ENCODE data around the gene HOXB5.

HOXB5 gene

DNA sequence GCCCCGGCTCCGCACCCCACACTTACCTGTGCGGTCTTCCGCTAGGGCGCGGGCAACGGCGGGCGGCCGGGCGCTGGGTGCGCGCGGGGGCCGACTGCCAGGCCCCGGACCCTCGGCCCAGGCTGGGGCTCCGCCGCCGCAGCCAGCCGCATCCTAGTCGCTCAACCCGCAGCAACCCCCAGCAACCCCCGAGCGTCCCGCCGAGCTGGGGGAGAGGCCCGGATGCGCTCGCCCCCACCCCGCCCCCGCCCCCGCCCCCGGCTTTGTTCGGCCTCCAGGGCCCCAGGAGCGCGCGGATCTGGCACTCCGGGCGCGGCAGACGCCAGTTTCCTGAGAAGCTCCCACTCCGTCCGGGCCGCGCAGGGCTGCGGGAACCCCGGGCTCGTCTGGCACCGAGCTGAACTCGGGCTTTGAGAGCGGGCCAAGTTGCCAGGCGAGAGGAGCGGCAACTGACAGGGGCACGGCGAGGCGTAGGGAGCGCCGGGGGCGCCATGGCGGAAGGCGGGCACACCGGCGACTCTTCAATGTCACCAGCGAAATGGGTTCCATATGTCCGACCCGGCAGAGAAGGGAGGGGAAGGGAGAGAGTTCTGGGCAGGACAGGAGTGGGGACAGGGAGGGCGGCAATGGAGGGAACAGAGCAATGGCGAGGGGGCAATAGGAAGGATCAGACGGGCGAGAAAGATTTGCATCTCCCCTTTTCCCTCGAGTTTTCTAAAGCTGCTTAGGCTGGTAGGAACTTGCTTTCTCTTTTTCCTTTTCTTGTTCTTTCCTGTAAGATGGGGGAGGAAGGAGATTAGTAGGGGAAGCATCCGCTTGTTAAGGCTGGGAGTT is 29.2 kb downstream of the HOXB5 start:
- Histone ChIP-seq H3K4me3 (ENCODE audit: low read depth, low read length) (peak overlapping the region; percentile 63), H2BK5ac (ENCODE audit: low read depth, low read length, poor library complexity) (no peak overlapping the region), H3K79me1 (ENCODE audit: low read length) (peaks cover 3% of the 10 kb centered on the region), H3K9ac (ENCODE audit: low read length) (no peak overlapping the region), H2BK12ac (ENCODE audit: low read length) (peak overlapping the region; percentile 41), H3K4me1 (ENCODE audit: control insufficient read depth in 1 of 2, insufficient read depth in 2 of 2, low read length in 2 of 2) (peaks cover 7 to 16% of the 10 kb centered on the region in 2 experiments), H3K4ac (ENCODE audit: low read depth, low read length) (no peak overlapping the region), H3K9me3 (ENCODE audit: insufficient read depth, low read depth, low read length) (peaks cover 7% of the 10 kb centered on the region), H3K4me2 (ENCODE audit: low read length) (peak overlapping the region; percentile 63), H3K14ac (ENCODE audit: low read length) (peak overlapping the region; percentile 66), H3K27me3 (ENCODE audit: insufficient read depth, low read length) (peaks cover 13% of the 10 kb centered on the region), H4K12ac (ENCODE audit: low read depth, low read length) (peak overlapping the region; percentile 27), H4K8ac (ENCODE audit: low read depth, low read length) (peak overlapping the region; percentile 70), H3K36me3 (ENCODE audit: control insufficient read depth in 1 of 2, insufficient read depth in 2 of 2, low read length in 2 of 2) (peaks cover 0 to 2% of the 10 kb centered on the region in 2 experiments), H2AK5ac (ENCODE audit: low read length) (peak overlapping the region; percentile 3), H3K27ac (ENCODE audit: low read depth, low read length) (no peak overlapping the region), H3K23ac (ENCODE audit: low read length) (no peak overlapping the region), H3K18ac (ENCODE audit: low read length) (peak overlapping the region; percentile 85), H3K79me2 (ENCODE audit: control insufficient read depth, insufficient read depth, low read length, poor library complexity) (no peaks in the 10 kb centered on the region), H2AFZ (ENCODE audit: insufficient read depth, low read length, poor library complexity) (no peak overlapping the region), H2BK120ac (ENCODE audit: insufficient read depth, low read length, poor library complexity) (peak overlapping the region; percentile 21), H4K91ac (ENCODE audit: low read depth, low read length) (peak overlapping the region; percentile 72)
- WGBS (ENCODE audit: extremely low coverage, insufficient coverage, insufficient read length) = no CpG with 5 or more reads among the region's 73 CpGs
- no peak for DNase-seq

DNA sequence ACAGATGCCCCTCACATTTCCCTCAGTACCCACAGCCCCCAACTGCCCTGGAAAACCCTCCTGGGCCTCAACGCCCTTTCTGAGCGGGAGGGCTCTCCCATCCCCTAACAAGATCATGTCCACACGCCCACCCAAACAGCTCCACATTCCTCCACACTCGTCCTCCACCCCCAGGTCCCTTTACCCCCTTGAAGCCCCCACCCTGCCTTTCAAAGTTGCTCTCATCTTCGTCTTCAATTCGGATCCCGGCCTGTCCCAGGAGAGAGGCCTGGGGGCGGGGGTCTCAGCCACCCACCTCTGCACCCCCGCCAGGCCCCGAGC is 29.8 kb downstream of the HOXB5 start:
- H4K91ac ChIP-seq (ENCODE audit: low read depth, low read length) = peak overlapping the region; percentile 31
- DNase-seq = no peak
- H3K18ac ChIP-seq (ENCODE audit: low read length) = no peak overlapping the region
- H2BK5ac ChIP-seq (ENCODE audit: low read depth, low read length, poor library complexity) = no peak overlapping the region
- H4K8ac ChIP-seq (ENCODE audit: low read depth, low read length) = no peak overlapping the region
- no peak overlapping the region for H3K23ac ChIP-seq (ENCODE audit: low read length)
- H3K4ac ChIP-seq (ENCODE audit: low read depth, low read length) = no peak overlapping the region
- no peak overlapping the region for H4K12ac ChIP-seq (ENCODE audit: low read depth, low read length)
- H3K27me3 ChIP-seq (ENCODE audit: insufficient read depth, low read length) = peaks cover 13% of the 10 kb centered on the region
- H3K4me1 ChIP-seq (ENCODE audit: control insufficient read depth in 1 of 2, insufficient read depth in 2 of 2, low read length in 2 of 2) = peaks cover 7 to 12% of the 10 kb centered on the region in 2 experiments
- H2AK5ac ChIP-seq (ENCODE audit: low read length) = no peak overlapping the region
- peak overlapping the region; percentile 34 for H3K4me2 ChIP-seq (ENCODE audit: low read length)
- no peak overlapping the region for H3K27ac ChIP-seq (ENCODE audit: low read depth, low read length)
- peaks cover 3% of the 10 kb centered on the region for H3K79me1 ChIP-seq (ENCODE audit: low read length)
- no peaks in the 10 kb centered on the region for H3K79me2 ChIP-seq (ENCODE audit: control insufficient read depth, insufficient read depth, low read length, poor library complexity)
- H2AFZ ChIP-seq (ENCODE audit: insufficient read depth, low read length, poor library complexity) = no peak overlapping the region
- H2BK120ac ChIP-seq (ENCODE audit: insufficient read depth, low read length, poor library complexity) = no peak overlapping the region
- no peak overlapping the region for H2BK12ac ChIP-seq (ENCODE audit: low read length)
- H3K36me3 ChIP-seq (ENCODE audit: control insufficient read depth in 1 of 2, insufficient read depth in 2 of 2, low read length in 2 of 2) = peaks cover 0 to 2% of the 10 kb centered on the region in 2 experiments
- peaks cover 7% of the 10 kb centered on the region for H3K9me3 ChIP-seq (ENCODE audit: insufficient read depth, low read depth, low read length)
- H3K14ac ChIP-seq (ENCODE audit: low read length) = no peak overlapping the region
- H3K9ac ChIP-seq (ENCODE audit: low read length) = no peak overlapping the region
- no peak overlapping the region for H3K4me3 ChIP-seq (ENCODE audit: low read depth, low read length)
- WGBS (ENCODE audit: extremely low coverage, insufficient coverage, insufficient read length) = no CpG with 5 or more reads among the region's 10 CpGs

DNA sequence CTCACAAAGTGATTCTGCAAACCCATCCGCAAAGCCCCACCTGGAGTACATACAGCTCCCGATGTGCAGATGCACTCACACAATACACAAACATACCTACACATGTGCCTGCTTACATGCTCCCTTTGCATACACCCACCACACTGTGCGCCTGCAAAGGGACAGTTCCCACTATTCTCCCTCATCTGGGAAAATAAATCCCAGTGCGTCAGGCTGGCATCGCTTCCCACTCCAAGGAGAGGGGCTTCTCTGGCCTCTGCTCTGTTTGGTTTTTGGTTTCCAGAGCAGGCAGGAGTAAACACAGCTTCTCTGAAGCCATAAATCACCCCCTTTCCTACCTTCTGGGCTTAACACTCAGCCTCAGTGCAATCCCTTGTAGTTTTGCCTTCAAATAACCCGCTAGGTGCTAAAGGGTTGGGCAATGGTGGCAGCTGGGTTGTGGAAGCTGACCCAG is 30.2 kb downstream of the HOXB5 start:
- no peak overlapping the region for H3K4ac ChIP-seq (ENCODE audit: low read depth, low read length)
- H2AK5ac ChIP-seq (ENCODE audit: low read length) = no peak overlapping the region
- peaks cover 7 to 11% of the 10 kb centered on the region in 2 experiments for H3K4me1 ChIP-seq (ENCODE audit: control insufficient read depth in 1 of 2, insufficient read depth in 2 of 2, low read length in 2 of 2)
- H3K79me2 ChIP-seq (ENCODE audit: control insufficient read depth, insufficient read depth, low read length, poor library complexity) = no peaks in the 10 kb centered on the region
- H2BK120ac ChIP-seq (ENCODE audit: insufficient read depth, low read length, poor library complexity) = no peak overlapping the region
- H4K91ac ChIP-seq (ENCODE audit: low read depth, low read length) = no peak overlapping the region
- H3K14ac ChIP-seq (ENCODE audit: low read length) = no peak overlapping the region
- no peak overlapping the region for H3K18ac ChIP-seq (ENCODE audit: low read length)
- no peak overlapping the region for H3K9ac ChIP-seq (ENCODE audit: low read length)
- no peak overlapping the region for H2BK12ac ChIP-seq (ENCODE audit: low read length)
- peaks cover 0 to 2% of the 10 kb centered on the region in 2 experiments for H3K36me3 ChIP-seq (ENCODE audit: control insufficient read depth in 1 of 2, insufficient read depth in 2 of 2, low read length in 2 of 2)
- no peak for DNase-seq
- H3K4me3 ChIP-seq (ENCODE audit: low read depth, low read length) = no peak overlapping the region
- H2BK5ac ChIP-seq (ENCODE audit: low read depth, low read length, poor library complexity) = no peak overlapping the region
- no CpG with 5 or more reads among the region's 6 CpGs for WGBS (ENCODE audit: extremely low coverage, insufficient coverage, insufficient read length)
- H3K4me2 ChIP-seq (ENCODE audit: low read length) = no peak overlapping the region
- no peak overlapping the region for H2AFZ ChIP-seq (ENCODE audit: insufficient read depth, low read length, poor library complexity)
- H3K9me3 ChIP-seq (ENCODE audit: insufficient read depth, low read depth, low read length) = peaks cover 7% of the 10 kb centered on the region
- no peak overlapping the region for H4K12ac ChIP-seq (ENCODE audit: low read depth, low read length)
- no peak overlapping the region for H4K8ac ChIP-seq (ENCODE audit: low read depth, low read length)
- H3K79me1 ChIP-seq (ENCODE audit: low read length) = peaks cover 3% of the 10 kb centered on the region
- no peak overlapping the region for H3K27ac ChIP-seq (ENCODE audit: low read depth, low read length)
- H3K23ac ChIP-seq (ENCODE audit: low read length) = peak overlapping the region; percentile 77
- peaks cover 13% of the 10 kb centered on the region for H3K27me3 ChIP-seq (ENCODE audit: insufficient read depth, low read length)

DNA sequence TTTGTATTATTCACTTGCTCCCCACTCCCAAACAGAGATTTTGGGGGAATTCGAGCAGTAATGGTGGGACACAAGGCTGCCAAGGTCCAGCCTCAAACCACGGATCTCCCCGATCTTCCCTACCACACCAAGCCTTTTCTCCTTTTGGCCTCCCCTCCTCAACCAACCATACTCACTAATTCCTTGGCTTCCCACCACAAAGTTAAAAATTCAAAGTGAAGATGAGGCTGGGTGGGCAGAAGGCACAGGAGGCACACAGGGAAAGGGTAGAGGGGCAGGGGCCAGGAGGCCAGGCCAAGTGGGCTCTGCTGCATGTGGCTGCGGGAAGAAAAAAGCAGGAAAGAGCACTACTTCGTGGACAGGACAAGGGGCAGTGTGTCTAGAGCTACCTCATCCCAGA is 30.6 kb downstream of the HOXB5 start:
- Histone ChIP-seq H2AK5ac (ENCODE audit: low read length) (no peak overlapping the region), H3K36me3 (ENCODE audit: control insufficient read depth in 1 of 2, insufficient read depth in 2 of 2, low read length in 2 of 2) (peaks cover 0 to 2% of the 10 kb centered on the region in 2 experiments), H3K79me2 (ENCODE audit: control insufficient read depth, insufficient read depth, low read length, poor library complexity) (no peaks in the 10 kb centered on the region), H3K18ac (ENCODE audit: low read length) (no peak overlapping the region), H2BK5ac (ENCODE audit: low read depth, low read length, poor library complexity) (no peak overlapping the region), H2BK120ac (ENCODE audit: insufficient read depth, low read length, poor library complexity) (no peak overlapping the region), H3K14ac (ENCODE audit: low read length) (no peak overlapping the region), H3K9ac (ENCODE audit: low read length) (no peak overlapping the region), H3K4me3 (ENCODE audit: low read depth, low read length) (no peak overlapping the region), H4K91ac (ENCODE audit: low read depth, low read length) (no peak overlapping the region), H3K9me3 (ENCODE audit: insufficient read depth, low read depth, low read length) (peaks cover 7% of the 10 kb centered on the region), H3K4ac (ENCODE audit: low read depth, low read length) (no peak overlapping the region), H3K27me3 (ENCODE audit: insufficient read depth, low read length) (peaks cover 13% of the 10 kb centered on the region), H3K4me1 (ENCODE audit: control insufficient read depth in 1 of 2, insufficient read depth in 2 of 2, low read length in 2 of 2) (peaks cover 6 to 10% of the 10 kb centered on the region in 2 experiments), H3K79me1 (ENCODE audit: low read length) (peaks cover 3% of the 10 kb centered on the region), H4K8ac (ENCODE audit: low read depth, low read length) (no peak overlapping the region), H3K4me2 (ENCODE audit: low read length) (no peak overlapping the region), H4K12ac (ENCODE audit: low read depth, low read length) (no peak overlapping the region), H3K23ac (ENCODE audit: low read length) (no peak overlapping the region), H2BK12ac (ENCODE audit: low read length) (no peak overlapping the region), H3K27ac (ENCODE audit: low read depth, low read length) (no peak overlapping the region), H2AFZ (ENCODE audit: insufficient read depth, low read length, poor library complexity) (no peak overlapping the region)
- DNase-seq = no peak
- WGBS (ENCODE audit: extremely low coverage, insufficient coverage, insufficient read length) = no CpG with 5 or more reads among the region's 5 CpGs

Data from trophoblast cell (in vitro differentiated cells and primary cell).